ENCODE data around the gene SEMA4F.

DNA sequence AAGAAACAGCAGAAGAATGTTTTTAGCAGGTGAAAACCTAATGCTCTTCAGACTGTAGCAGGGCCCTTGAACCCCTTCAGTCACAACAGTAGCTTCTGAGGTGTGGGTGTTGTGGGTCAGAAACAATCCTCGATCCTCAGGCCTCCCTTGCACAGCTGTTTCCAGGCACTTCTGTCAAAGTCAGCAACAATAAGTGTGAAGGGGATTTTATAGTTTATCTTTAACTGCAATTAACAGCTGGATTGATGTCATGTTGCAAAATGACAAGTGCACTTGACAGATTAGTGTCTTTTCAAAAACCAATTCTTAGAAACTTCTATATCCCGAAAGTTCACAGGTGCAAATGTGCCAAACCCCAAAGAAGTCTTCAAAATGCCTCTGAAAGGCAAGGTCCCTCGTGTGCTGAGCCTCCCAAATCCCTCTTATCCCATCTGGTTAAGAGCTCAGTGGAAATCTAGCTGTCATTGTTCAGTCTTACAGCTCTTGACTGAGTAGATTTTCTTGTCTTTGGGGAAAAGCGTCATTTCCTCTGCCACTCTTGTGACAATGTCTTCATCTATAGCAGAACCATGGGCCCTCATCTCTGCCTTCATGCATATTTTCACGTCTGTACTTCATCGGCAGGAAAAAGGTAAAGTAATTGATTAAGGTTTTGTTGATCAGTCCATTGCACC is 35.5 kb upstream of the SEMA4F start:
- TF ChIP-seq EZH2 (IDR thresholded peaks at IDR 0.05; ENCODE audit: insufficient read depth, poor library complexity, severe bottlenecking) (no peak), EZH2phosphoT487 (IDR thresholded peaks at IDR 0.05; ENCODE audit: insufficient read depth, low read depth) (no peak)
